Activated T-helper 2 cell treated with anti-CD3 and anti-CD28 coated beads, Interferon-gamma antibody, Interleukin-2, Interleukin-4, amounts not matched to agents 10 μg/mL and 5 μg/mL and 100 μg/mL, durations not matched to agents 14 hours and 24 hours and 36 hours (primary cell): Measurements from ENCODE around the gene CD247. TPM values are rescaled to one million over a fixed set of nuclear protein-coding genes. Genes with fewer than 3 reads are reported as not detected.

Experiments used
- DNase-seq: peaks from one replicate; pipeline ENCODE4 v3.0.0; 2021; ENCODE audit warnings: low spot score
- H3K27ac Mint-ChIP-seq: one replicate; pipeline ENCODE4 v1.8.0; 2021; ENCODE audit warnings: mixed read lengths
- H3K27me3 Mint-ChIP-seq: one replicate; pipeline ENCODE4 v1.8.0; 2021; ENCODE audit warnings: low read depth, mixed read lengths
- H3K36me3 Mint-ChIP-seq: one replicate; pipeline ENCODE4 v1.8.0; 2021; ENCODE audit warnings: low read depth, mixed read lengths
- H3K4me1 Mint-ChIP-seq: one replicate; pipeline ENCODE4 v1.8.0; 2021; ENCODE audit warnings: low read depth, mixed read lengths
- H3K4me3 Mint-ChIP-seq: one replicate; pipeline ENCODE4 v1.8.0; 2021; ENCODE audit warnings: low read depth, mild to moderate bottlenecking, moderate library complexity, mixed read lengths
- H3K9me3 Mint-ChIP-seq: one replicate; pipeline ENCODE4 v1.8.0; 2021; ENCODE audit warnings: mixed read lengths
- intact Hi-C: fragments of 100-400 bp; cut with micrococcal nuclease; formaldehyde crosslinking; loops from one replicate; pipeline ENCODE4 v1.15.1; 2023
- total RNA-seq: library from RNA; stranded (reverse); gene quantifications from 2 replicates; pipeline ENCODE4 v1.2.3, GENCODE V29; 2022

CD247 gene
- total RNA-seq, 1 donor from 2014 or later: 193 TPM

DNA sequence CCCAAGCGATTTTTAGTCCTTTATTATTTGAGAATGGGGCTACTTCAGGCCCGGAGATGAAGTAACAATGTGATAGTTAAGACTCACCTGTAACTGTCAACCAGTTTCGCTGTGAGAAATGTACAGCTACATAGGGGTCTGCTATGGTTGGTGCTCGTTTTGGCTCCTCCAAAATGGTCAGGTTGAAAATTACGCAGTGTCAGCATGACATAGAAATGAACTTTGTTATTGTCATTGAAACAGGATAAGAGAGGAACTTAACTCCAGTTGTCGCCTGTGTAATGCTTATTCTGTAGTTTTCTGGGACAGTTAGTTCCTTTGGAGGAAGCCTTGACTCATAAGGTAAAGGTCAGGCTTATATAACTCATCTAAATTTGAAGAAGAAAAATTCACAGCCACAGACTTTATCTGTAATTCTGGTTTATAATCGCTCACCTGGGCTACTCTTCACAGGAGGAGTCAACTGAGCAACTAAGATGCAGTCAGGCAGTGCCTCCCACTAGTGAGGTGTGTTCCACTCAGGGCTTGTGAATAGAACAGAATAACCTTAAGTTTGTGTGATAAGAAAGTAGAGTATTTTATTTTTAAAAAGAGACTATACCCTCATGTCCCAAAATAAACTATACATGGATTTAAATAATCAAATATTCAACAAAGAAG lies 130.9 kb downstream of the CD247 start:
- H3K27me3 Mint-ChIP-seq: no peaks in the 10 kb centered on the region
- no peak for DNase-seq
- H3K4me3 Mint-ChIP-seq: no peak overlapping the region
- intact Hi-C loops: no loop called here
- peaks cover 6% of the 10 kb centered on the region for H3K4me1 Mint-ChIP-seq
- H3K9me3 Mint-ChIP-seq: no peaks in the 10 kb centered on the region
- H3K27ac Mint-ChIP-seq: no peak overlapping the region
- peaks cover 18% of the 10 kb centered on the region for H3K36me3 Mint-ChIP-seq

Other genes with a start within 250 kb of the CD247 start
- 13.8 and 15.6 TPM in 2 replicates for gene CREG1, start 35.2 kb upstream of the CD247 start, total RNA-seq
- gene RCSD1, start 111.7 kb upstream of the CD247 start, total RNA-seq: 84.9 and 91.9 TPM in 2 replicates
- gene MPZL1, start 203.5 kb upstream of the CD247 start, total RNA-seq: 36.7 and 40.5 TPM in 2 replicates